Embryonic facial prominence (tissue), 1 donor: Measurements from ENCODE around the gene MT2A.

Source experiments
- DNase-seq: peaks from one replicate; pipeline ENCODE4 v3.0.0-alpha.2; 2016; ENCODE audit errors: extremely low spot score

Gene MT2A

DNA sequence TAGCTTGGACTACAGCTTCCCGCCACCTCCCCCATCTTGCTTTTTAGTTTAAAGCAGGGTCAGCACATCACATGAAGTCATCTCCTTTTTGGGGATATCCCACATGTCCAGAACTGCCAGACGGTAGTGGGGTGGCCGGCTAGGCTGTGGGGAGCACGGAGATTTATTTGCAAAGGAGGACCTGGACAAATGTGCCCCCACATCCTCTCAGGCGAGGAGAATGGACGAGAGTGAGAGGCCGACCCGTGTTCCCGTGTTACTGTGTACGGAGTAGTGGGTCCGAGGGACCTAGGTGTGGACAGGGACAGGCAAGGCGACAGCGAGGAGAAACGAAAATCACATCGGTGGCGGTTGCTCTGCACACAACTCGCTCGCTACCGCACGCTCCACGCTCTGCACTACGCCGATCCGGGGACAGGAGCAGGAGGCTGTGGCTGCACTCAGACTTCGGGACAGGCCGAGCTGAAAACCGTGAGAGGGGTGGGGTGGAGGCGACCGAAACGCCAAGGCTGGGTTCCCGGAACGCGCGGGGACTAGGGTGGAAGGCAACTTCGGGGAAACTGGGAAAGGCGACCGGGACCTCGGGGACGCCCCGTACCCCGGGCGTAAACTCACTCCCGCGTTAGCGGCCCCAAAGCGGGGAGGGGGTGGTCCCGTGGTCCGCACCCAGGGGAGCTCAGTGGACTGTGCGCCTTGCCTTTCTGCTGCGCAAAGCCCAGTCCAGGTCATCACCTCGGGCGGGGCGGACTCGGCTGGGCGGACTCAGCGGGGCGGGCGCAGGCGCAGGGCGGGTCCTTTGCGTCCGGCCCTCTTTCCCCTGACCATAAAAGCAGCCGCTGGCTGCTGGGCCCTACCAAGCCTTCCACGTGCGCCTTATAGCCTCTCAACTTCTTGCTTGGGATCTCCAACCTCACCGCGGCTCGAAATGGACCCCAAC lies 29.7 kb downstream of the MT2A start, which contains the start of gene MT1A:
MT1A (plus strand) TSS at position 853 of the 937 bp plus-strand sequence; CDS start at position 926, 73 bp downstream.
- DNase-seq, result no peak

DNA sequence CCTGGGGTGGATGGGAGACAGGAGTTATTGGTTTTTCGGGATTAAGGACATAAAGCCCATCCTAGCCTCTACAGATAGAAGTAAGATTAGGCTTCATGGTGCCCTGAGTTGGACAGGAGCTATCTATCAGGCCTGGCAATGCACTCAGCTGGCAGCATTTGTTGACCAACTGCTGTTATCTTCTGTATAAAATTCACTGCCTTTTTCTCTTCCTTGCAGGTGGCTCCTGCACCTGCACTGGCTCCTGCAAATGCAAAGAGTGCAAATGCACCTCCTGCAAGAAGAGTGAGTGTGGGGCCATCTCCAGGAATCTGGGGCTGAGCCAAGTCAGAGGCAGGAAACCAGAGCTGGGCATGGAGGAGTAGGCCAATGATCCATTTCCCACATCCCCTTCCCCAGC lies 30.7 kb downstream of the MT2A start:
- DNase-seq, result no peak

DNA sequence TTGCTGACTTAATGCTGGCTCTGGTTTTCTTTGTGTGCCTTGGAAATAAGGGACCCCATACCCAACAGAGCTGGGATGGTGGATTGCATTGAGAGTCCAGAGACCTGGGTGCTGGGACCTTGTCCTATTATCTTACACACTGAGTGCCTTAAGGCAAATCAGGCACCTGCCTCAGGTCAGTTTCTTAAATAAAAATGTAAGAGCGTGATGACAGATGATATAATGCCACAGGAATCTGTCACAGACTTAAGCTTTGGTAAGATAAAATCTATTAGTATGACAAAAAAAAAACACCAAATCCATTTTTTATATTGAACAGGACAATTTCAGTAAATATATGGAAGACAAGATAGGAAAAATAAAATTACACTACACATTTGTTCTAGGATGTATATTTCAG lies 31.7 kb downstream of the MT2A start:
- DNase-seq, result no peak

DNA sequence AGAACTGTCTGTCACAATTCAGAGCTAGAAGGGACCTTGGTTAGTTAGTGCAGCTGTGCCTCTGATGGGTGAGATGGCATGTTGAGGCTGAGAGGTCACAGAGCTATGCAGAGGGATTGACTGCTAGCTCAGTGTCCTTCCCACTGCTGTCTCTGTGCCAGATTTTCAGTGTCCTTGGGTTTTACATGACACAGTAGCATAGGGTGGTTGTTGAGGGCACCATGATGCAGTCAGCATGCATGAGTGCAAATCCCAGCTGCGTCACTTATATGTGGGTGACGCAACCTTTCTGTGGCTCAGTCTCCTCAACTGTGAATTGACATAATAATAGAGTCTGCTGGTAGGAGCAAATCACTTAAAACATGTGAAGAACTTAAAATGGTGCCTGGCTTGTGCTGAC lies 32.8 kb downstream of the MT2A start:
- DNase-seq, result no peak

DNA sequence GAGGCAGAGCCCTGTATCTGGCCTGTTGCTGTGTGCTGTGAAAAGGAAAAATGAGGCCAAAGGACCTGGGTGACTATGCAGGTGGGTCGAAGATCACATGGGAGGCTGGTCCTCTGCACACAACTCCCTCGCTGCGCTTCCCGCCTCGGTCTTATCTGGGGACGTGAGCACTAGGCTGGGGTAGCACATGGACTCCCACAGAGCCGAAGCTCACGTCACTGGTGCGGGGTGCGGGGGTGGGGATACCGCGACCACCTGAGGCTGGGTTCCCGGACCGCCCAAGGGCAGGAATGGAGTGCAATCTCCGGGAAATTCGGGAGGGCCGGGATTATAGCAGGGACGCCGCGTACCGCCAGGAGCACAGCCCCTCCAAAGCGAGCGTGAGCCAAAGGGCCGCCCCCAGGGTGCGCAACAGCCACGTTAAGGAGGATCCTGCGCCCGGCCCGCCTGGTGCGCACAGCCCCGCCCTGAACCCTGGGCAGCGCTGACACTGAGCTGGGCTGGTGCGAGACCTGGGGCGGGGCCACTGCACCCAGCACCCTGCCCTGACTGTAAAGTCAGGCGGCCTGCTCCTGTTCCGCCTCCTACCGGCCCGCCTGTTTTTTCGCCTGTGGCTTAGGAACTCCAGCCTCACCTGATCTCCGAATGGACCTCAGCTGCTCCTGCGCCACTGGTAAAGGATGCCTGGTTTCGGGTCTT lies 34.8 kb downstream of the MT2A start:
- no peak for DNase-seq

DNA sequence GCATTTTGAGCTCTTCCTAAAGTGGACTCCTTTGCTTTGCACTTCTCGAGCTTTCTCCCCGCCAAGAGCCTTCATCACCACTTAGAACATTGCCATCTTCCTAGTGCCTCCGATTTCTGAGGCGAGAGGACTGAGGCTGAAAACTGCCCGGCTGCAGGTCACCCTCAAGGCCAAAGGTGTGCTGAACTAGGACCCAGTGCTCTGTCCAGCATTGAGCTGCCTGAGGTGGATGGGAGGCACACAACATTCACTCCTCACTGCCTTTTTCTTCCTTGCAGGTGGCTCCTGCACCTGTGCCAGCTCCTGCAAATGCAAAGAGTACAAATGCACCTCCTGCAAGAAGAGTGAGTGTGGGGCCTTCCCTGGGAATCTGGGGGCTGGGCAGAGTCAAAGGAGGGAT lies 35.4 kb downstream of the MT2A start:
- DNase-seq, result no peak

DNA sequence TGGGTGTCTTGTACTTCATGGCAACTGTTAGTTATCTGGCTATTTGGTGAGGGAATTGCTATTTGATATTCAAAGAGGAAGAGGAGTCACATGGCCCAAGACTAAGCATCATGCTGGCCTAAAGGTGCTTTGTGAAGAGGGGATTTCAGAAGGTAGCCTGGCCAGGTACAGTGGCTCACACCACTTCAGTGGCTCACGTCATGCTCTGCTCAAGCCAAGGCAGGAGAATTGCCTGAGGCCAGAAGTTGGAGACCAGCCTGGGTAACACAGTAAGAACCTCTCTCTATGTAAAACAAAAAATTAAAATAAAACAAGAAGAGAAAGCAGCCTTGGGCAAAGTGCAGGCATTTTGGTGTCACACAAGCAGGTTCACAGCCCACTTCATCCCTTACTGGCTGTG lies 36.9 kb downstream of the MT2A start:
- DNase-seq, result no peak

DNA sequence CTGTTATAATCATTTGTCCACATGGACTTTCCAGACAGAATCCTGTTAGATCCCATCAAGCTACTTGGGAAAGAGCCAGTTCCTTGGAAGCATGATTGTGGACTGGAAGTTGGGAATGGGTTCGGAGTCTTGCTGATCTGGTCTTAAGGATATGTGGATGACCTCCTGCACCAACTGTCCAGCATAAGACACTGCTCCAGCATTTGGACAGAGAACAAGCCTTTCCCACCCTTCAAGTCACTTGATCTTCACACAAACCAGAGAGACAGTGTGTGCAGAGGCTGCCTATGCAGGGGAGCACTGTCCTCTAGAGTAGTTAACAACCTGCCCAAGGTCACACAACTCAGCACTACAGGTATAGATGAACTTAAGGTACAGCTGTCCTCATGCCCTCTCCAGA lies 37.5 kb downstream of the MT2A start:
- no peak for DNase-seq

DNA sequence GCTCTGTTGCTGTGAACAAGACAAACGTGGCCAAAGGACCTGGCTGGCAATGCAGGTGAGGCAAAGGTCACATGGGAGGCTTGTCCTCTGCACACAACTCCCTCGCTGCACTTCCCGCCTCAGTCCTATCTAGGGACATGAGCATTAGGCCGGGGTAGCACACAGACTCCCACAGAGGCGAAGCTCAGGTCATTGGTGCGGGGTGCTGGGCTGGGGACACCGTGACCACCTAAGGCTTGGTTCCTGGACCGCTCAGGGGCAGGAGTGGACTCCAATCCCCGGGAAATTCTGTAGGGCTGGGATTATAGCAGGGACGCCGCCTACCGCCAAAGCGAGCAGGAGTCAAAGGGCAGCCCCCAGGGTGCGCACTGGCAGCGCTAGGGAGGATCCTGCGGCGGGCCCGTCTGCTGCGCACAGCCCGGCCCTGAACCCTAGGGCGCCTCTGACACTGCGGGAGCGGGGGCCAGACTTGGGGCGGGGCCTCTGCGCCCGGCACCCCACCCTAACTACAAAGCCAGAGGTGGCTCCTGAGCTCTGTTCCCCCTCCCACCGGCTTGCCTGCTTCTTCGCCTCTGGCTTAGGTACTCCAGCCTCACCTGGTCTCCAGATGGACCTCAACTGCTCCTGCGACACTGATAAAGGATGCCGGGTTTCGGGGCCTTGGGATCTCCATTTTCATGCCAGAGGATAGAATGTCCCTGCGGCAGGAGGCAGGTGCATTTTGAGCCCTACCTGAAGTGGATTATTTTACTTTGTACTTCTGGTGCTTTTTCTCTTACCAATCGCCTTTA lies 39.5 kb downstream of the MT2A start:
- DNase-seq, result no peak

DNA sequence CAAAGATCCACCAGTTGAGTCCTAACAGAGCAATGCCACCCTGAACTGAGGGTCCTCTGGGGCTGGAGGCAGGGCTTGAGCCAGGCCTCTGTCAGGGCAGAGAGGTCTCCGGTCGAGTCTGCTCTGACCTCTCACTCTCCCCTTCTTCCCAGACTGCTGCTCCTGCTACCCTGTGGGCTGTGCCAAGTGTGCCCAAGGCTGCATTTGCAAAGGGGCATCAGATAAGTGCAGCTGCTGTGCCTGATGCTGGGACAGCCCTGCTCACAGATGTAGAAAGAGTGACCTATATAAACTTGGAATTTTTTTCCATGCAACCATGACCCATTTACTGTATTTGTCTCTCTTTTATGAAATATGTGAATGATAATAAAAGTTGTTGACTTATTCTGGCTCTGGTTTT lies 40.9 kb downstream of the MT2A start:
- DNase-seq, result no peak

DNA sequence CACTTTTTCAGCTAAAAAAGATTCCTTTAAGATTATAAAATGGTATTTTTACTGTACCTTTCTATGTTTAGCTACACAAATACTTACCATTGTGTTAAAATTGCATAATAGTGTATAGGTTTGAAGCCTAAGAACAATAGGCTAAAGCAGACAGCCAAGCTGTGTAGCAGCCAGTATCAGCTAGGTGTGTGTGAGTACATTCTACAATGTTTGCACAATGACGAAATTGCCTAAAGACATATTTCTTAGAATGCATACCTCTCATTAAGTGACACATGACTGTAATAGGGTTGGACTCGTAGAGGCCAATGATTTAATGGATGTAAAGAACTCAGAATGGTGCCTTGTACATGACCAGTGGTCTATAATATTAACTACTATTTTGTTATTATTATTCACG lies 41.4 kb downstream of the MT2A start:
- DNase-seq, result no peak

DNA sequence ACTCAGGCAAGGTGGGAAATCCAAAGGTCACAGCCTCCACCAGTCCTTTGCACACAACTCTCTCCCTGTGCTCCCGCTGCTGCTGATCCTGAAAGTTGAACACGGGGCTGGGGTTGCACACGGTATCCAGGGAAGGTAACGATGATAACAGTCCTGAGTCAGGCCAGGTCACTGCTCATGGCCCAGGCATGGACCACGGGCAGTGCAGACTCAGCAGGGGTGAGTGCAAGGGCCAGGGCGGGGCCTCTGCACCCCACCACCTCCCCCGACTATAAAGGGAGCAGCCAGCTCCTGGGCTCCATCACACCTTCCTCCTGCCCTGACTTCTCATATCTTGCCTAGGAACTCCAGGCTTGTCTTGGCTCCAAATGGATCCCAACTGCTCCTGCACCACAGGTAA lies 43.2 kb downstream of the MT2A start, which contains the start of gene MT1B:
MT1B (plus strand) TSS at position 301 of the 400 bp plus-strand sequence; CDS start at position 369, 68 bp downstream.
- DNase-seq, result no peak

DNA sequence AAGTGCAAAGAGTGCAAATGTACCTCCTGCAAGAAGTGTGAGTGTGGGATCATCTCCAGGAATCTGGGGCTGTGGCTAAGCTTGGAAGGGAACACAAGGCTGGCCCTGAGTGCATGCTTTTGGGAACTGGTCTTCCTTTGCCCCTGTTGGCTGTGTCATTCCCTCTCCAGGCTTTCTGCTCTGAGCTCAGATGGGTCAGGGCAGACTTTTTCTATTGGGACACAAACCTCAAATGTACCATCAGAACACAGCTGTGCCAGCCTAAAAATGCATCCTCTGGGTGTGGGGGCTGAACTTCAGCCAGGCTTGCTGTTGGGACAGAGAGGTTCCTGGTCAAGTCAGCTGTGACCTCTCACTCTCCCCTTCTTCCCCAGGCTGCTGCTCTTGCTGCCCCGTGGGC lies 44.2 kb downstream of the MT2A start:
- DNase-seq, result no peak

DNA sequence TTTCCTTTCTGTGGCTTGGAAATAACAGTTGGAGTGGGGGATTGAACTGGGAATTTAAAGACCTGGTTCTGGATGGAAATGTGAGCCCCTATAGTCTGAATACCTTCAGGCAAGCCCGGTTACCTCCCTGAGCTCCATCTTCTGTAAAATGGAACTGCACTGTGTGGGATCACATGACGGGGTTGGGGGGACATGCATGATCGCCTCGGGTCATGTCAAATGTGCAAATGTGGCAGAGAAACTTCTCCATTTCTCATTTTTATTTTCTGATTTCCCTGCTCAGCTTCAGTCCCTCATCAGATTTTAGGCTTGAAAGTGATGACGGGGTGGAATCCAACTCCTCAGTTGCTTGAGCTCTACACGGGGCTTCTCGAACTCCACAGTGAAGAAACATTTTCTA lies 44.8 kb downstream of the MT2A start:
- DNase-seq, result no peak

DNA sequence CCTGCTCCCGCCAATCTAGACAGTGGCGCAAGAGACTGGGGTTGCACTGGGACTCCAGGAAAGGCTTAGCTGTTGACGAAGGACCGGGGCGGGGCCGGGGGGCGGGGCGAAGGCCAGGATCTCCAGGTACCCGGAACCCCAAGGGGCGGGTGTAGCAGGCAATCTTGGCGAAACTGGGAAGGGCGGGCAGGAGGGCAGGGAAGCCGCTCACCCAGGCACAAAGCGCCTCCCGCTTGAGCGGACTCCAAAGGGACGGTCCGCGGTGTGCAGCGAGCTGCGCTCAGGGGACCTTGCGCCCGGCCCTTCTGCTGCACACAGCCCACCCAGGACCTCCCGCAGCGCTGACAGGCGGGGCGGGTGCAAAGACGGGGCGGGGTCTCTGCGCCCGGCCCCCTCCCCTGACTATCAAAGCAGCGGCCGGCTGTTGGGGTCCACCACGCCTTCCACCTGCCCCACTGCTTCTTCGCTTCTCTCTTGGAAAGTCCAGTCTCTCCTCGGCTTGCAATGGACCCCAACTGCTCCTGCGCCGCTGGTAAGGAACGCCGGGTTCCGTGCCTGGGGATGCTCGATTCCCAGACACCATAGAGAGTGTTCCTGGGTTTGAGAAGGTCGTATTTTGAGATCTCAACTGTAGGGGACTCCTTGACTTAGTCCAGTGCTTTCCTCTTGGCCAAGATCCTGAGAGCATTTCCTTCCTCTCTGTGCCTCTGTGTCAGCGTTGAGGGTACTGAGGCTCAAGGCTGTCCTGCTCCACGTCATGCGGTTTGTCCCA lies 49.4 kb downstream of the MT2A start, which contains the start of gene MT1F:
MT1F (plus strand) TSS at position 405 of the 772 bp plus-strand sequence; CDS start at position 505, 100 bp downstream.
- DNase-seq, result no peak

DNA sequence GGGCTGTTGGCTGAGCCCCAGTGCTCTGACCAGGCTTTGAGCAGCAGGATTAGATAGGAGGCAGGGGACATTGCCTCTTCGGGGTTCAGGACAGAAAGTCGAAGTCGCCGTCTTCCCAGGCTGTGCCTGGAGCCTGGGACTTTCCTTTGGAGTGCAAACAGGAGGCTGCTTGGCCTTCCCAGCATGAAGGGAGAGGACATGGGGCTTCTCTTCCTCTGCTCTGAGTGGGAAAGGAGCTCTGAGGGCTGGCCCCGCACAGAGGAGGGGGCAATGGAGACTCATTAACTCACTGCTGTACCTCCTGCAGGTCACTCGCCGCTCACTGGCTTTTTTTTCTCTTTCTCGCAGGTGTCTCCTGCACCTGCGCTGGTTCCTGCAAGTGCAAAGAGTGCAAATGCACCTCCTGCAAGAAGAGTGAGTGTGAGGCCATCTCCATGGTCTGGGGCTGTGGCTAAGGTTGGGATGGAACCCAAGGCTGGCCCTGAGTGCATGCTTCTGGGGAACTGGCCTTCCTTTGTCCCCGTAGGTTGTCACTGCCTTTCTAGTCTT lies 50.0 kb downstream of the MT2A start:
- DNase-seq, result no peak
